ENCODE results near the gene DEPDC1B.
"Not testable (repeated sequence)": the region's sequence is repeated elsewhere in the genome, so short reads cannot be mapped to it uniquely, and the experiment has no call there.

The DEPDC1B gene, protein sequence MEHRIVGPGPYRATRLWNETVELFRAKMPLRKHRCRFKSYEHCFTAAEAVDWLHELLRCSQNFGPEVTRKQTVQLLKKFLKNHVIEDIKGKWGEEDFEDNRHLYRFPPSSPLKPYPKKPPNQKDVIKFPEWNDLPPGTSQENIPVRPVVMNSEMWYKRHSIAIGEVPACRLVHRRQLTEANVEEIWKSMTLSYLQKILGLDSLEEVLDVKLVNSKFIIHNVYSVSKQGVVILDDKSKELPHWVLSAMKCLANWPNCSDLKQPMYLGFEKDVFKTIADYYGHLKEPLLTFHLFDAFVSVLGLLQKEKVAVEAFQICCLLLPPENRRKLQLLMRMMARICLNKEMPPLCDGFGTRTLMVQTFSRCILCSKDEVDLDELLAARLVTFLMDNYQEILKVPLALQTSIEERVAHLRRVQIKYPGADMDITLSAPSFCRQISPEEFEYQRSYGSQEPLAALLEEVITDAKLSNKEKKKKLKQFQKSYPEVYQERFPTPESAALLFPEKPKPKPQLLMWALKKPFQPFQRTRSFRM

GRCh38 chr5:60699609-60700415, at the start of gene DEPDC1B:
Gene DEPDC1B (minus strand): TSS chr5:60700166. CDS start chr5:60700093, 73 bp downstream.
- peak; percentile 40 for DNase-seq

DNA sequence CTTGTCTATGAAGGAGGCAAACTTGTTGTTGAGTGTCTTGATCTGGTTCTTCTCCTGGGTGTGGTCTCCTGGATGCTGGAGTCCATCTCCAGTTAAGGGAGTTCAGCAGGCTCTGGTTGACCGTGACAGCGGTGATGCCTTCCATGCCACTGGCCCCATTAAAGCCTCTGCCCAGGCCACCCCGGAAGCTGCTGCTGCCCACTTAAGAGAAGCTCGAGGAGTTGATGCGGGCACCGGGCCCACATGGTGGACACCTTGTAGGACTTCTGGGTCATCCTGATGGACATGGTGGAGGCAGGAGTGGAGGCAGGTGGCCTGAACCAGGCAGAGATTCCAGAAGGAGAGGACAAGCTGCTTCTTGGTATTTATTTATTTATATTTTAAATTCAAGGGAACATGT, 44.7 kb upstream of the DEPDC1B start:
- no peak for DNase-seq

DNA sequence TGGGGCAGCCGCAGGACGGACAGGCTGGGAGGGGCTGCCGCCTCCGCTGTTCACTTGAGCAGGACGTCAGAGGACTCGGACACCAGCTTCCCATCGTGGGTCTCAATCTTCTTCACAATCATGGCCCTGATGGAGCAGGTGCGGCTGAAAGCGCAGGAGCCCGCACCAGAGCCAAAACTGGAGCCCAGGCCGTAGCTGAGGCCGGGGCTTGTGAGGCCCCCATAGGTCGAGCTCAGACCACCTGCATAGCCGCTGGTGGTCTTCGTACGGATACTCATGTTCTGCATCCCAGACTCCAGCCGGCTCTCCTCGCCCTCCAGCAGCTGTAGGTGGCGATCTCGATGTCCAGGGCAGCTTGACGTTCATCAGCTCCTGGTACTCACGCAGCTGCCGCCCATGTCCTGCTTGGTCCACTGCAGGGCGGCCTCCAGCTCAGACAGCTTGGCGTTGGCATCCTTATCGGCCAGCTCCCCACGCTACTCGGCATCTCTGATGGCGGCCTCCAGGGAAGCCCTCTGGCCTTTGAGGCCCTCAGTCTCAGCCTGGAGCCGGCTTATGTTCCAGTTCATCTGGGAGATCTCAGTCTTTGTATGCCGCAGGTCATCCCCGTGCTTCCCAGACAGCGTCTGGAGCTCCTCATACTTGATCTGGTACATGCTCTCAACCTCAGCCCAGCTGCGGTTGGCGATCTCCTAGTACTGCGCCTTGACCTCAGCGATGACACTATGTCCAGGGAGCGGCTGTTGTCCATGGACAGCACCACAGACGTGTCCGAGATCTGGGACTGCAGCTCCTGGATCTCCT, 43.7 kb upstream of the DEPDC1B start:
- no peak for DNase-seq

DNA sequence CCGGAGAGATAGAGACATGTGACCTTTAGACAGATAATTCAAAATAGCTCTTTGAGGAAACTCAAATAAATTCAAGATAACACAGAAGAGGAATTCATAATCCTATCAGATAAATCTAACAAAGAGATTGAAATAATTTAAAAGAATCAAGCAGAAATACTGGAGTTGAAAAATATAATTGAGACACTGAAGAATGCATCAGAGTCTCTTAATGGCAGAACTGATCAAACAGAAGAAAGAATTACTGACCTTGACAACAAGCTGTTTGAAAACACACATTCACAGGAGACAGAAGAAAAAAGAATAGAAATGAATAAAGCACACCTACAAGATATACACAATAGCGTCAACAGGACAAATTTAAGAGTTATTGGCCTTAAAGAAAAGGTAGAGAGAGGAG, 40.4 kb upstream of the DEPDC1B start:
- no peak for DNase-seq

- no peak for DNase-seq
These were observed 39.0 kb upstream of the DEPDC1B start for GRCh38 chr5:60738933-60739332.

- no peak for DNase-seq
These were observed 38.5 kb upstream of the DEPDC1B start for GRCh38 chr5:60738461-60738860.

- not testable (repeated sequence) for DNase-seq
These were observed 30.9 kb upstream of the DEPDC1B start for GRCh38 chr5:60730858-60731257.

DNA sequence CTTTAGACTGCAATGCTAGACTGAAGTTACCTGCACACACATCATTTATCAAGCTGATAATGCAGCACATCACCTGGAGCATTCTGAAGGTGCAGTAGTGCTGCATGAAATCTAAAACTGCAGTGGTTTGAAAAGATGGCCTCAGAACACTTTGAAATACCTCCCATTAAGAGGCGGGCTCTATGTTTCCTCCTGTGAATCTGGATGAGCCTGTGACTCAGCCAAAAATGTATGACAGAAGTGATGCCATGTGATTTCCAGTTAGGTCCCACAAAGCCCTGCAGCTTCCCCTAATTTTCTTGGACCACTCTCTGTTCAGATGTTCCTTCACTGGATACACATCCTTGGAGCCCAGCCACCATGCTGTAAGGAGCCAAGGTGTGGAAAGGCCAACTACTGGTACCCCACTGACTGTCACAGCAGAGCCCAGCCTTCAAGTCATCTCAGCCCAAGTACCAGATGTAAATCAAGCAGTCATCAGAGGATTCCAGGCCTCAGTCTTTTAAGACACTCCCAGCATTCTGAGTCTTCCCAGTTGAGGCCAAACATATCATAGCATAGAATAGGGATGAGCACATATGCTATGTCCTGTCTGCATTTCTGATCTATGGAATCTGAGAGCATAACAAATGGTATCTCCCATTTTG, 27.2 kb upstream of the DEPDC1B start:
- DNase-seq, result no peak

DNA sequence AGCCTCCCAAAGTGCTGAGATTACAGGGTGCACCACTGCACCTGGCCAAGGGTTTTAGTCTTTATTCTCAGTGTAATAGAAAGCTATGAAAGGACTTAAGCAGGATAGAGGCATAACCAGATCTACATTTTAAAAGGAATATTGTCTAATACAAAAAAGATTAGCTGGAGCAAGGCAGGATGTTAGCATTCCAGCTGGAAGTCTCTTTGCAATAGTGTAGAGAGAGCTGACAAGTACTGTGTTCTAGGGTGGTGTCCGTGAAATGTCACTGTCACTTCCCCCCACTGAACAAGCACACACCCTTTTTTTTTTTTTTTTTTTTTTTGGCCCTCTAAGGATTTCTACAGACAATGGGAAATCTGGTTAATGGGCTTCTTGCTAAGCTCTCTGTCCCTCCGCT, 24.2 kb upstream of the DEPDC1B start:
- DNase-seq, result no peak

DNA sequence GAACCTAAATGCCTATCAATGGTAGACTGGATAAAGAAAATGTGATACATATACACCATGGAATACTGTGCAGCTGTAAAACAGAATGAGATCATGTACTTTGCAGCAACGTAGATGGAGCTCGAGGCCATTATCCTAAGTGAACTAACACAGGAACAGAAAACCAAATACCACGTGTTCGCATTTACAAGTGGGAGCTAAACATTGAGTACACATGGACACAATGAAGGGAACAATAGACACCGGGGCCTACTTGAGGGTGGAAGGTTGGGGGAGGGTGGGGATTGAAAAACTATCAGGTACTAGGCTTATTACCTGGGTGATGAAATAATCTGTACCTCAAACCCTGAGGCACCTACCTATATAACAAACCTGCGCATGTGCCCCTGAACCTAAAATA, 22.4 kb upstream of the DEPDC1B start:
- DNase-seq, result peak; percentile 25

DNA sequence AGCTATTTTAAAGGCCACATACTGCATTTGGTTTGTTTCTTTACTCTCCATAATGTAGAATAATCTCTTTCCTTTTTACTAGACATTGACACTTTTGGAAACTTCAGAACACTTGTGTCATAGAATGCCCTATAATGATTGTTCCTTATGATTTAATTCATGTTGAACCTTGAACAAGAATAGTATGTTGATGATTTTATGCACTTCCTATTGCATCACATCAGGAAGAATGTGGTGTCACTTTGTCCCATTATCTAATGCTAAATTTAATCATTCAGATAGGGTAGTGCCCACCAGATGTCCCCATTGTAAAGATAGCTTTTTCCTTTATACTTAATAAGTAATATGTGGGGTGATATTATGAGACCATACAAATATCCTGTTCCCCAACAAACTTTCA, 19.4 kb upstream of the DEPDC1B start:
- DNase-seq, result no peak

GRCh38 chr5:60718166-60718892, 18.4 kb upstream of the DEPDC1B start:
- DNase-seq, result no peak

DNA sequence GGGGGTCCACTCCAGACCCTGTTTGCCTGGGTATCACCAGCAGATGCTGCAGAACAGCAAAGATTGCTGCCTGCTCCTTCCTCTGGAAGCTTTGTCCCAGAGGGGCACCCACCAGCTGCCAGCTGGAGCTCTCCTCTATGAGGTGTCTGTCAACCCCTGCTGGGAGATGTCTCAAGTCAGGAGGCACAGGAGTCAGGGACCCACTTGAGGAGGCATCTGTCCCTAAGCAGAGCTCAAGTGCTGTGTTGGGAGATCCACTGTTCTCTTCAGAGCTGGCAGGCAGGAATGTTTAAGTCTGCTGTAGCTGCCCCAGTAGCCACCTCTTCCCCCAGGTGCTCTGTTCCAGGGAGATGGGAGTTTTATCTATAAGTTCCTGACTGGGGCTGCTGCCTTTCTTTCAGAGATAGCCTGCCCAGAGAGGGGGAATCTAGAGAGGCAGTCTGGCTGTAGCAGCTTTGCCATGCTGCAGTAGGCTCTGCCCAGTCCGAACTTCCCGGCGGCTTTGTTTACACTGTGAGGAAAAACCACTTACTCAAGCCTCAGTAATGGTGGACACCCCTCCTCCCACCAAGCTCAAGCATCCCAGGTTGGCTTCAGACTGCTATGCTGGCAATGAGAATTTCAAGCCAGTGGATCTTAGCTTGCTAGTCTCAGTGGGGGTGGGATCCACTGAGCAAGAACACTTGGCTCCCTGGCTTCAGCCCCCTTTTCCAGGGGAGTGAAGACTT, 15.4 kb upstream of the DEPDC1B start:
- DNase-seq, result not testable (repeated sequence)

- no peak for DNase-seq
These were observed 13.0 kb upstream of the DEPDC1B start for GRCh38 chr5:60712950-60713349.

DNA sequence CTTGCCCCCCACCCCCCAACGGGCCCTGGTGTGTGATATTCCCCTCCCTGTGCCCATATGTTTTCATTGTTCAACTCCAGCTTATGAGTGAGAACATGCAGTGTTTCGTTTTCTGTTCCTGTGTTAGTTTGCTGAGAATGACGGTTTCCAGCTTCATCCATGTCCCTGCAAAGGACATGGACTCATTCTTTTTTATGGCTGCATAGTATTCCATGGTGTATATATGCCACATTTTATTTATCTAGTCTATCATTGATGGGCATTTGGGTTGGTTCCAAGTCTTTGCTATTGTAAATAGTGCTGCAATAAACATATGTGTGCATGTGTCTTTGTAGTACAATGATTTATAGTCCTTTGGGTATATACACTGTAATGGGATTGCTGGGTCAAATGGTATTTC, 11.9 kb upstream of the DEPDC1B start:
- DNase-seq, result not testable (repeated sequence)

DNA sequence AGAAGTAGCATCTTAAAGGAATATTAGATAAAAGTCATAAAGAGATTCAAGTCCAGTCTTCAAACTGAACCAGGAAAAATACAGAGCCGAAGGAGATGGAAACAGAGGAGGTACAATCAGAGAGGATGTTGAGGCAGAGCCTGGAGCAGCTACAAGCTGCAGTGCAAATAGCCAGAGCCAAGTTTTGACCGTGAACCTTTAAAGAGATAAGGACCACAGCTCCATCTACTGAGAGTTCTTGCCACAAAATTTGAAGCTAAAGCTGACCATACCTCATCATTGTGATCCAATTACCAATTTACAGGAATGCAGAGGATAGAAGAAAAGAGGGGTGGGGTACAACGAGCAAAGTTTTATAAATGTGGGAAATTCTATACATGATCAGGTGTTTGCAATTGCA, 10.4 kb upstream of the DEPDC1B start:
- DNase-seq, result no peak

DNA sequence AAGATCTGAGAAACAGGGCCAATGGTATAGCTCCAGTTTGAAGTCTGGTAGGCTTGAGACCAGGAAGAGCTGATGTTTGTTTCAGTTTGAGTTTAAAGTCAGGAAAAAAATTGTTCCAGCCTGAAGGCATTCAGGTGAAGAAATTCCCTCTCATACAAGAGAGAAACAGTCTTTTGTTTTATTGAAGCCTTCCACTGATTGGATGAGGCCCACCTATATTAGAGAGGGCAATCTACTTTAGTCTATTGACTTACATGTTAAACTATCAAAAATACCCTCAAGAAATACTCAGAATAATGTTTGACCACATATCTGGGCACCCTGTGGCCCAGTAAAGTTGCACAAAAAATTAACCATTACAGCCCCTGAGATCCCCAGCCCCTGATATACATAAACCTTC, 5.2 kb upstream of the DEPDC1B start:
- DNase-seq, result no peak

DNA sequence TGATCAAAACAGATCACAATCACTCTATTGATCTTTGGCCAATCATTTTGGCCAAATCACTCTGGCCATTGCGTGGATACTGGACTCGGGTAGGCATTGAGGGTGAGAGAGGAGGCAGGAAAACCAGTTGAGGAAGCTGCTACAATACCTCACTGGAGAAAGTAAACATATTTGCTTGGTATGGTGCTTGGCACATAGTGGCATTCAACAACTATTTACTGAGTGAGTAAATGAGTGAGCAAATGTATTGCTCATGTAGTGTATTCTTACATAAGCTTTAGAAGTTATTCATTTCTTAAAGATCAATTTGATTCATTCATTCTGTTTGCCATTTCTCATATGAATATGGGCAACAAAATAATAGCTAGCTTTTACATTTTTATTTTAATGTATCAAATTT, 4.0 kb upstream of the DEPDC1B start:
- DNase-seq, result no peak

GRCh38 chr5:60701321-60701968, 1.5 kb upstream of the DEPDC1B start:
- DNase-seq, result no peak

DNA sequence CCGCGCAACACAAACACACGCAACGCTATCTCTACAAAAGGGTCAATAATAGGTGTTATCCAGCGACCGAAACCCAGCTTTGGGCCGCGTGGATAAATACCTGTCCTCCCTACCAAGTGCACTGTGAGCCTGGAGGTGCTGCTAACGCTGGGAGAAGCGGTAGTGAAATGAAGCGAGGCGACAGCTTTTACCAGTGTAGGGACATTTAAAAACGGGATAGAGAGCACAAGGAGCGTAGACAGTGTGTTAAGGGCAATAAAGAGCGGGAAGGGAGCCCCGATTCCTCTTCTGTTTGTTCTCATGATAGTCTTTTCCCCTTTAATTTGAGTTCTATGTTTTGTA, 421 bp upstream of the DEPDC1B start:
- DNase-seq, result no peak

DNA sequence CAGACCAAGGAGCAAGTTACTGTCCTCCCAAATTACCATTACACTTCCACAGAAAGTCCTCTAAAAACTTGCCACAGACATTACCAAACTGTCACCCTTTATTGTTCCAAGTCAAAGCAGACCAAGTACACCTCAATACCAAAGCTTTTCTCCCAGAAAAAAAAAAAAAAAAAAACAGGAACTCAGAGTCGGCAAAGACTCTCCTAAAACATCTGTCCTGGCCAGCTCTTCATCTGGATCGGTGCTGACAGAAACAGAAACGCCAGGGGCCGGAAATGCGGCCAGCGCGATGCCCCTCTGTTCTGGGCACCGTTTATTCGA, 718 bp downstream of the DEPDC1B start:
- no peak for DNase-seq
